HG03432 (cell line): Measurements from ENCODE around the gene APOO.
A peak's percentile ranks its signal among the peaks of the same experiment; 100 is the strongest.
"Not testable (repeated sequence)": the region's sequence is repeated elsewhere in the genome, so short reads cannot be mapped to it uniquely, and the experiment has no call there.

ENCODE experiments used
- ATAC-seq: cut with Tn5 transposase; IDR thresholded peaks from one replicate; pipeline ENCODE4 v1.9.1; 2021; ENCODE audit warnings: mild to moderate bottlenecking, moderate library complexity; ENCODE audit not compliant: unreplicated experiment

Gene APOO

DNA sequence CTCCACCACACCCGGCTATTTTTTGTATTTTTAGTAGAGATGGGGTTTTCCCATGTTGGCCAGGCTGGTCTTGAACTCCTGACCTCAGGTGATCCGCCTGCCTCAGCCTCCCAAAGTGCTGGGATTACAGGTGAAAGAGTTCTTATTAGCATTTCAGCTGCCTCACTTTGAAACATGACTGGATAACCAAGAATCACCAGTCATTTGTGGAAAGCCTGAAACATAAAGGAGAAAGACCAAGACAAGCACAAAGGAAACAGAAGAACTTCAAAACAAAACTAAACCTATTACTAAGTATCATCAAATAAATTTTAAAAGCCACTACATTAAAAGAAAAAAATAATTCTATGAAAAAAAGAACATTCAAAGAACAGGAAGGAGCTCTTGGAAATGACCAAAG lies 45.8 kb downstream of the APOO start:
- ATAC-seq, result not testable (repeated sequence)

DNA sequence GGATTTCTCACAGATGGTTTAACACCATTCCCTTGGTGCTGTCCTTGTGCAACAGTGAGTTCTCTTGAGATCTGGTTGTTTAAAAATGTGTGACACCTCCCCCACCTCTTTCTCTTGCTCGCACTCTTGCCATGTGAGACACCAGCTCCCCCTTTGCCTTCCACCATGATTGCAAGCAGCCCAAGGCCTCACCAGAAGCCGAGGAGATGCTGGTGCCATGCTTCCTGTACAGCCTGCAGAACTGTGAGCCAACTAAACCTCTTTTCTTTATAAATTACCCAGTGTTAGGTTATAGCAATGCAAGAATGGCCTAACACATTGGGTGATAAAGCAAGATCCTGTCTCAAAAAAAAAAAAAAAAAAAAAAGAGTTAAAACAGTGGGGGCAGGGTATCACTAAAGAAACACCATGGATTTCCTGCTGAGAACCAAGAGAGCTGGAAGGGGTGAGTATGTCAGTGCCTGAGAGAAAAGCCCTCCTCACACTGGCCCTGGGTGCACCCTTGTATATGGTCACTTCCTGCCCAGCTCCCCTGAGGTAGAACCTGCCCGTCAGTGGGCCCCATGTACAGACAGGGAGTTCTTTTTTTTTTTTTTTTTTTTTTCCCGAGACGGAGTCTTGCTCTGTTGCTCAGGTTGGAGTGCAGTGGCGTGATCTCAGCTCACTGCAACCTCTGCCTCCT lies 46.4 kb downstream of the APOO start:
- peak; percentile 71 for ATAC-seq

GRCh38 chrX:23859238-23859637 lies 48.5 kb downstream of the APOO start:
- not testable (repeated sequence) for ATAC-seq

DNA sequence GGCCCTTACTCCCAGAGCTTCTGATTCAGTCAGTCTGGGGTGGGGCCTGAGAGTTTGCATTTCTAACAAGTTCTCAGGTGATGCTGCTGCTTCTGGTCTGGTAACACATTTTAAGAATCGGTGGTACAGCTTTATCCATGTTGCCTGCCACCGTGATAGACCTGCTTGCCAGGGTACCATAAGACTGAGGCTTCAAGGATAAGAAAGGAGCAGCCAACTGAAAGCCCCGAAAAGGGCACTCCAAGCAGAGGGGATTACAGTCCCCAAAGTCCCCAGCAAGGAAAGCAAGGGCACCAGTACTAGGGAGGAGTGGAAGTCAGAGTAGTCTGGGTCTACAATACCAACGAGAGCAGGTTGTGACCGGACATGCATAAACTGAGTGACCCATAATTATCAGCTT lies 49.8 kb downstream of the APOO start:
- ATAC-seq, result no peak

DNA sequence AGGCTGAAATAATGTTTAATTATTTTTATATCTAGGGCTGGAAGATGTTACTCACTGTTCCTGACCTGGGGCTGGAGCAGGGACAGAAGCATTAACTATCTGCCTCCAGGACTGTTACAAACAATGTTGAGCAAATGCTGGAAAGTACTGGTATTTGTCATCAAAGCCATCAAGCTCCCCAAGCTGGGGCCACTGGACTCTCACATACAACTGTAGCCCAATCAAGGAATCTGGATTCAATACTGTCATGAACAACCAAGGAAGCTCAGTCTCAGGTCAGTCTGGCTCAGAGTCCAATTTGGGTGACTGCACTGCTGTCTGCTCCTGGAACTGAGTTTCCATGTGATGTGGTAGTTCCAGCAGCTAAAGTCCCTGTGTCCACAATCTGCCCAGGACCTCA lies 50.4 kb downstream of the APOO start:
- no peak for ATAC-seq

DNA sequence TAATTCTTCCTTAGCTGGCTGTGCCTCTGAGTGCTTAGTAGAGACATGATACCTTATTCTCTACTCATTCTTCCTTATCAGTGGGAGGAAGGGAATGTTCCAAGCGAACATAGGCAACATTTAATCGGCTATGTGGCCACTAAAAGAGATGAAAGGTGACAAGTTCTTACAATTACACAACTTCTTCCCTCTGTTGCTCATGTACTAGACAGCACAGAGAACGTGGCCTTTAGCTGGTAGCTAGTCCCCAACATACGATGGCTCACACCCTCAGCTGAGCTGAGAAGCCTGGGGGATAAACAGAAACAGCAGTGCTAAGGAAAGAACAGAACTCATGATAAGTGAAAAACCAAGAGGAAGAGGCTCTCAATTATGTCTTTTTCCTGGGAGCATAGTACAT lies 52.2 kb downstream of the APOO start:
- no peak for ATAC-seq

DNA sequence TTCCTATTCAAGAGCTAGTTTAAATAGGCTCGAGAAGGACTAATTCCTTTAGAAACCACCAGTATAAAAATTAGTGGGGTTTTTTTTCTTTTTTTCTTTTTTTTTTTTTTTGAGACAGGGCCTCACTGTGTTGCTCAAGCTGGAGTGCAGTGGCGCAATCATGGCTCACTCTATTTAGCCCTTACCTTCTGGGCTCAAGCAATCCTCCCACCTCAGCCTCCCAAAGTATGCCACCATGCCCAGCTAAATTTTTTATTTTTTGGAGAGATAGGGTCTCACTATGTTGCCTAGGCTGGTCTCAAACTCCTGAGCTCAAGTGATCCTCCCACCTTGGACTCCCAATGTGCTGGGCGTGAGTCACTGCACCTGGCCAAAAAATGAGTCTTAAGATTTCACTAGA lies 52.8 kb downstream of the APOO start:
- no peak for ATAC-seq

DNA sequence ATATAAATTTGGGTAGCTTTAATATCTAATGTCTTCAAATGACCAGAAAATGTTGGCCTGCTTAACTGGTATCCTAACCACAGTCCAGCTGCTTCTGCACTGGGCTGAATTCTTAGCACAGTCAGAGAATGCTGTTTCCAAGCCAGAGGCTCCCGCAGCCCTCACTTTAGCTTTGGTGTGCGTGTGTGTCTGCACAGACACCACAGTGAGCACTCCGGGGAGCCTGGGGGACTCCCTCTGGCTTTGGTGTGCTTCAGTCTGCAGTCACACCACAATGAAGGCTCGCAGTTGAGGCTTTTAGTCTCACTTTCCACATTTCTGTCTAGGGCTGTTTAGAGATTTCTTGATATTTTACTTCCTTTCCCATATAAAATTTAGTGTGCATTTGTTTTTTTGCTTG lies 53.6 kb downstream of the APOO start:
- no peak for ATAC-seq

- no peak for ATAC-seq
Observed at GRCh38 chrX:23851544-23851943, 56.2 kb downstream of the APOO start.

- no peak for ATAC-seq
Observed at GRCh38 chrX:23849241-23849640, 58.5 kb downstream of the APOO start.

GRCh38 chrX:23845351-23845817 lies 62.4 kb downstream of the APOO start:
- ATAC-seq, result no peak

GRCh38 chrX:23844502-23845138 lies 63.1 kb downstream of the APOO start:
- ATAC-seq, result no peak

DNA sequence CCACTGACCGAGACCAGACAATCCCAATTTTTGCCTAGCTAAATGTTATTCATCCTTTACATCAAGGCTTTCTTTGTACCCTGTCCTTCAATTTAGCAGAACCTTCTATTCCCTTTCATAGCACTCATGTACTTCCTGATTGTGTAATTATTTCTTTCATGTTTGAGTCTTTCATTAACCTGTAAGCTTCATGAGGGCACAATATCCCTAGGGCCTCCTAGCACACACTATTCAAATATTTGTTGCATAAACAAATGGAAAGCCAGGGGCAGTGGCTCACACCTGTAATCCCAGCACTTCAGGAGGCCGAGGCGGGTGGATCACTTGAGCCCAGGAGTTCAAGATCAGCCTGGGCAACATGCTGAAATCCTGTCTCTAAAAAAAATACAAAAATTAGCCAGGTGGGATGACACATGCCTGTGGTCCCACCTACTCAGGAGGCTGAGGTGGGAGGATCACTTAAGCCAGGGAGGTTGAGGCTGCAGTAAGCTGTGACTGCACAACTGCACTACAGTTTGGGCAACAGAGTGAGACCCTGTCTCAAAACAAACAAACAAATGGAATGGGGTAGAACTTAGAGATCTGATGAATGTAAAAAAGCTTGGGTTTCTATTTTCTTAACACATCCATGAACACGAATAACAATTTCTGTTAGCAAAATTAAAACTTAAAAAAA lies 65.8 kb downstream of the APOO start:
- no peak for ATAC-seq

DNA sequence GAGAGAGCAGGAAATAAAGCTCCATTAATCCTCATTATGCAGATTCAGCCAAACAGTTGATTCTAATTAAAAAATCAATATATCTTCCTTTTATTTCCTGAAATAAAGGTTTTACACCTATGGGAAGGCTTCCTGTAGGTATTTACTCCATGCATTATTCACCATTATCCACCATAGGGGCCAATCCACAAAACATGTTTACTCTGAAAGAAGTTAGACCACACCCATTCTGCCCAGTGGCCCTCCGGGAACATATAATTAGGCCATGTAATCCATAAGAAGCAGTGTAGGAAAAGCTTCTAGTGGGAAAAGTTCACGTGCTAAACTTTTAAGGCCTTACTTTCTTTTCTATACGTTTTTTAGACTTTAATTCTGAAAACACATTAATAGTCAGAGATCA lies 67.1 kb downstream of the APOO start:
- ATAC-seq, result no peak

GRCh38 chrX:23838953-23839352 lies 68.8 kb downstream of the APOO start:
- no peak for ATAC-seq

DNA sequence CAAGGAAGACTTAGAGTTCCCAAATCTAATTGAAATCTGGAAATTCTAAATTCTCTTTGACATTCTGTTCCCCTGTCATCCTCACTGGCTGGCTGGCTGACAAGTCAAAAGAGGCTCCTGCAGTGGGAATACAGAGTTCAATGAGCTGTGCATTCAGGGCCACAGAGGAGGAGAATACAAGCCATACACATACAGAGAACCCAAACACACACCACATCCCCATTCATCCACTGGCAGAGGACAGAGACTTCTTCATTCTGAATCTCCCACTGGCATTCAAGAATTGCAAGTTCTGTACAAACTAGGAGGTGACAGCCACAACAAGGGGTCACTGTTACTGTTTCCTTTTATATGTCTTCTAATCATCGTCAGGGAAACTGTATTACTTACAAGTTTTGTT lies 75.0 kb downstream of the APOO start:
- ATAC-seq, result no peak

GRCh38 chrX:23828881-23829280 lies 78.9 kb downstream of the APOO start:
- ATAC-seq, result no peak

- ATAC-seq, result no peak
Observed at GRCh38 chrX:23826653-23827052, 81.1 kb downstream of the APOO start.

- no peak for ATAC-seq
Observed at GRCh38 chrX:23826216-23826615, 81.5 kb downstream of the APOO start.

DNA sequence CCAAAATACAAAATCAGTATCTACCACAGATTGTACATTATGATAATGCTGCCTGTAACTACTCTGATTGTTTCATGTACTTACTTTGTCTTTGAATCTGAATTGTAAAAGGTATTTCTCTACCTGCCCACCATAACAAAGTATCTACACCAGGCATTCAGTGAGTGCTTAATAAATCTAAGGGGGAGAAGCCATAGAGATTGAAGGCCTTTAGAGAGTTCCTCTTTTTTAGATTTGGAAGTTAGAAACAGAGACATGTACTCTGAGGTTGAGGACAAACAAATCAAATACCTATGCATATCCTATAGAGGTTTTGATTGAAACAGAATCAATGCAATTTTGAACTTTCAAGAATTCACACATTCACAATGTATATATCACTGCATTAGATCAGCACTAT lies 82.1 kb downstream of the APOO start:
- ATAC-seq, result no peak

DNA sequence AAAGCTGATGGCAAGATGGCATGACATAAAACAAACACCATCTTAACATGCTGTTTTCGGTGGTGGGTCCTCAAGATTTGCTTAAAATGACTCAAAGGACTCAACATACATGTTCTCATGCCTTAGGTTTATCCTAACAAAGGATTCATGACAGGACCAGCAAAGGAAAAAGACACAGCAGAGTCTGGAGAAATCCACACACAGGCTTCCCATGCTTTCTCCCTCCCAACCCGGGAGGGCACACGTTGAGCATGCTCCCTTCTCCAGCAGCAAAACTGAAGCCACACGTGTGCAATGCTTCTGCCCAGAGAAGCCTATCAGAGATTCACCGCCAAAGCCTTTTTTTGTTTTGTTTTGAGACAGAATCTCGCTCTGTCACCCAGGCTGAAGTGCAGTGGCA lies 84.9 kb downstream of the APOO start:
- no peak for ATAC-seq

DNA sequence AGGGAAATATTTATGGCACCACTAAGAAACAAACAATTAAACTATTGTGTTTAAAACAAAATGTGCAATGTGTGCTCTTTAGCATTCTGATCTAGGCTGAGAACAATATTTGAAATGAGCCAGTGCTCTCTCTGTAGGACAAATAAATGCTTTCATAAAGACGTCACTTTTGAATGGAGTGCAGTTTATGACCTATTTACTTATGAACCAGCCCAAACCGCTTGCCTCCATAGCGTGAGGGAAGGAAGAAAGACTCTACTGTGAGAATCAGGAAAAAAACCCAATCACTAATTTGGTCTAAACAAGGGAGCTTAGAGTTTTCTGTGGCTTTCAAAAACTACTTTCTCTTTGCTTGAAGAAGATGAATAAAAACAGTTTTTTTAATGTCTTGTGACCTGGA lies 85.3 kb downstream of the APOO start:
- ATAC-seq, result no peak
